HL-60 (cell line): ENCODE results near the gene GCNA.

ENCODE experiments used
- DNase-seq, 2 experiments: peaks; one replicate each; pipeline ENCODE4 v3.0.0-alpha.2; 2010 to 2020; ENCODE audit warnings: low read depth in 1 of 2, low spot score in 1 of 2
- H3K27ac ChIP-seq: fragments of 250-450 bp; sonication (Bioruptor Pico); replicated peaks from 2 replicates; pipeline ENCODE4 v1.5.1; 2020; ENCODE audit warnings: mild to moderate bottlenecking, moderate library complexity
- H3K27me3 ChIP-seq: fragments of 250-450 bp; sonication (Bioruptor Pico); 2 replicates; pipeline ENCODE4 v1.5.1; 2021; ENCODE audit warnings: mild to moderate bottlenecking, moderate library complexity; ENCODE audit not compliant: insufficient read depth, poor library complexity, severe bottlenecking
- H3K4me3 ChIP-seq: replicated peaks from 2 replicates; pipeline ENCODE4 v1.5.1; 2011; ENCODE audit warnings: mild to moderate bottlenecking, control low read depth, low read length; ENCODE audit not compliant: insufficient read depth
- GABPA ChIP-seq: IDR thresholded peaks from 2 replicates; pipeline ENCODE4 v1.6.1; 2012; ENCODE audit warnings: low read depth
- POLR2AphosphoS5 ChIP-seq: IDR thresholded peaks from 2 replicates; pipeline ENCODE4 v1.6.1; 2012; ENCODE audit warnings: low read depth
- SPI1 ChIP-seq: IDR thresholded peaks from 2 replicates; pipeline ENCODE4 v1.6.1; 2012; ENCODE audit warnings: low read depth, mild to moderate bottlenecking, borderline replicate concordance
- TF ChIP-seq, protein P1 (sequence below): IDR thresholded peaks from one replicate; pipeline ENCODE4 v1.5.1; 2011; ENCODE audit warnings: low read length, control low read depth, inconsistent platforms; ENCODE audit not compliant: insufficient read depth
- TF ChIP-seq, protein P2 (sequence below): IDR thresholded peaks from 2 replicates; pipeline ENCODE4 v1.6.1; 2012; ENCODE audit warnings: low read depth; ENCODE audit not compliant: insufficient replicate concordance

Gene GCNA

DNA sequence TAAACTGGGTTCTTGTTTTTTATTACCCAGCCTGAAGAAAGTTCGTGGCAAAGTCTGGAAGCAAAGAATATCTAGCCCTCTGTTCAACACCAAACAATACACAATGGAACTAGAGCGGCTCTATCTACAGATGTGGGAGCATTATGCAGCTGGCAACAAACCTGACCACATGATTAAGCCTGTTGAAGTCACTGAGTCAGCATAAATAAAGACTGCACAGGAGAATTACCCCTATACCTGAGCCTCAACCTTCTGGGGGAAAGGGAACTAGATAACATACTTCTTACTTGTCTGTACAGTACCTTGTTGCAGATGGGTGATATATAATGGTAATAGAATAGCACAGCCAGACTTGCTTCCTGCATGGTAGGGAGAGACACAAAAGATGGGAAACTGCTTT lies 4.6 kb upstream of the GCNA start:
- Histone ChIP-seq H3K4me3 (no peak overlapping the region), H3K27me3 (no peaks in the 10 kb centered on the region), H3K27ac (no peak overlapping the region)
- TF ChIP-seq GABPA, result no peak
- no peak for DNase-seq

DNA sequence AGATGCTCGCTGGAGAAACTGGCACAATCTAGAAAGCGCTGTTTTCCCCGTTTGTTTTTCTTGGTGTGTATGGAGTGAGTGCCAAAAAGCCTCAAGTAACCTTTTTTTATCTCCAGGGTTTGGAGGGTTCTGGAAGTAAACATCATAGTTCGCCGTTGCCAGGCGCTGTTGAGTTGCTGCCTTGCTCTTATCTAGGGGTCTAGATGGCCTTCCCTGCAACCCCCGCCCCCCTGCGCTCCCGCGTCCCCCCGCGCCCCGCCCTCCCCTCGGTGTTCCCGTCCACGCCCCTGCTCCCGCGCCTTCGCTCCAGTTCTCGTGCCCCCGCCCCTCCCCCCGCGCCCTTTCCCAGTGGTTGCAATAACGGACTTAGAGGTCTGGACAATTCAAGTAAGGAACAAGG lies 555 bp upstream of the GCNA start:
- Histone ChIP-seq H3K4me3 (no peak overlapping the region), H3K27ac (no peak overlapping the region)
- no peak for DNase-seq

DNA sequence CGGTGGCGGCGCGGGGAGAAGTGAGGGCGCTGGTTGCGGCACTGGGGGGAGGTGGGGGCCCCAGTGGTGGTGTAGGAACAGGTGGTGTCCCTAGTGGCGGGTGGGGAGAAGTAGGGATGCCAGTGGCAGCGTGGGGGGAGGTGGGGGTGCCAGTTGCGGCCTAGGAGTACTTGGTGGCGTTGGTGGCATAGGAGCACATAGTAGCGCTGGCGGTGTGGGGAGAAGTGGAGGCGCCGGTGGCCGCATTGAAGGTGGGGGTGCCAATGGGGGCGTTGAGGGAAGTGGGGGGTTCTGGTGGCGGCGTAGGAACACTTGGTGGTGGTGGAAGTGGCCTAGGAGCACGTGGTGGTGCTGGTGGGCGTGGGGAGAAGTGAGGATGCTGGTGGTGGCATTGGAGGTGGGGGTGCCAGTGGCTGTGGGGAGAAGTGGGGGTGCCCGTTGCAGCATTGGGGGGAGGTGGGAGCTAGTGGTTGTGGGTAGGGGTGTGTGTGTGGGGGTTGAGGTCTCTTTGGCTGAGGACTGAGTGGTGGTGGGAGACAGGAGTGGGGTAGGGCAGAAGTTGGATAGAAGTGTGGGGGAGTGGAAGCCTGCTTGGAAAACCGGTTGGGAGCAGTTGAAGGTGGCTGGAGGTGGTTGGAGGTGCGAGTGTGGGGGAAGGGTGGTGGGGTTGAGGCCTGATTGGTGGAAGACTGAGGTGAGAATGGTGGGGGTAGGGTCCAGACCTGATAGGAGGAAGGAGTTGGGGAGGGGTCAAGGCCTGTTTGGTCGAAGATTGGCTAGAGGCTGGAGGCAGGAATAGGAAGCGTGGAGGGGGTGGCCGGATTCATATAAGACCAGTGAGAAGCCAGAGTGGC lies 1.1 kb downstream of the GCNA start:
- Histone ChIP-seq H3K4me3 (no peak overlapping the region), H3K27ac (no peak overlapping the region), H3K27me3 (no peaks in the 10 kb centered on the region)
- DNase-seq, result no peak
- no peak for TF ChIP-seq POLR2AphosphoS5

More for the DNA sequence above, 555 bp upstream of the GCNA start:
- TF ChIP-seq, protein P1, sequence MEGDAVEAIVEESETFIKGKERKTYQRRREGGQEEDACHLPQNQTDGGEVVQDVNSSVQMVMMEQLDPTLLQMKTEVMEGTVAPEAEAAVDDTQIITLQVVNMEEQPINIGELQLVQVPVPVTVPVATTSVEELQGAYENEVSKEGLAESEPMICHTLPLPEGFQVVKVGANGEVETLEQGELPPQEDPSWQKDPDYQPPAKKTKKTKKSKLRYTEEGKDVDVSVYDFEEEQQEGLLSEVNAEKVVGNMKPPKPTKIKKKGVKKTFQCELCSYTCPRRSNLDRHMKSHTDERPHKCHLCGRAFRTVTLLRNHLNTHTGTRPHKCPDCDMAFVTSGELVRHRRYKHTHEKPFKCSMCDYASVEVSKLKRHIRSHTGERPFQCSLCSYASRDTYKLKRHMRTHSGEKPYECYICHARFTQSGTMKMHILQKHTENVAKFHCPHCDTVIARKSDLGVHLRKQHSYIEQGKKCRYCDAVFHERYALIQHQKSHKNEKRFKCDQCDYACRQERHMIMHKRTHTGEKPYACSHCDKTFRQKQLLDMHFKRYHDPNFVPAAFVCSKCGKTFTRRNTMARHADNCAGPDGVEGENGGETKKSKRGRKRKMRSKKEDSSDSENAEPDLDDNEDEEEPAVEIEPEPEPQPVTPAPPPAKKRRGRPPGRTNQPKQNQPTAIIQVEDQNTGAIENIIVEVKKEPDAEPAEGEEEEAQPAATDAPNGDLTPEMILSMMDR, result no peak
- TF ChIP-seq, protein P2, sequence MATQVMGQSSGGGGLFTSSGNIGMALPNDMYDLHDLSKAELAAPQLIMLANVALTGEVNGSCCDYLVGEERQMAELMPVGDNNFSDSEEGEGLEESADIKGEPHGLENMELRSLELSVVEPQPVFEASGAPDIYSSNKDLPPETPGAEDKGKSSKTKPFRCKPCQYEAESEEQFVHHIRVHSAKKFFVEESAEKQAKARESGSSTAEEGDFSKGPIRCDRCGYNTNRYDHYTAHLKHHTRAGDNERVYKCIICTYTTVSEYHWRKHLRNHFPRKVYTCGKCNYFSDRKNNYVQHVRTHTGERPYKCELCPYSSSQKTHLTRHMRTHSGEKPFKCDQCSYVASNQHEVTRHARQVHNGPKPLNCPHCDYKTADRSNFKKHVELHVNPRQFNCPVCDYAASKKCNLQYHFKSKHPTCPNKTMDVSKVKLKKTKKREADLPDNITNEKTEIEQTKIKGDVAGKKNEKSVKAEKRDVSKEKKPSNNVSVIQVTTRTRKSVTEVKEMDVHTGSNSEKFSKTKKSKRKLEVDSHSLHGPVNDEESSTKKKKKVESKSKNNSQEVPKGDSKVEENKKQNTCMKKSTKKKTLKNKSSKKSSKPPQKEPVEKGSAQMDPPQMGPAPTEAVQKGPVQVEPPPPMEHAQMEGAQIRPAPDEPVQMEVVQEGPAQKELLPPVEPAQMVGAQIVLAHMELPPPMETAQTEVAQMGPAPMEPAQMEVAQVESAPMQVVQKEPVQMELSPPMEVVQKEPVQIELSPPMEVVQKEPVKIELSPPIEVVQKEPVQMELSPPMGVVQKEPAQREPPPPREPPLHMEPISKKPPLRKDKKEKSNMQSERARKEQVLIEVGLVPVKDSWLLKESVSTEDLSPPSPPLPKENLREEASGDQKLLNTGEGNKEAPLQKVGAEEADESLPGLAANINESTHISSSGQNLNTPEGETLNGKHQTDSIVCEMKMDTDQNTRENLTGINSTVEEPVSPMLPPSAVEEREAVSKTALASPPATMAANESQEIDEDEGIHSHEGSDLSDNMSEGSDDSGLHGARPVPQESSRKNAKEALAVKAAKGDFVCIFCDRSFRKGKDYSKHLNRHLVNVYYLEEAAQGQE, result no peak
- TF ChIP-seq SPI1, result no peak
- TF ChIP-seq GABPA, result no peak
- no peak for TF ChIP-seq POLR2AphosphoS5
- no peaks in the 10 kb centered on the region for H3K27me3 ChIP-seq

DNA sequence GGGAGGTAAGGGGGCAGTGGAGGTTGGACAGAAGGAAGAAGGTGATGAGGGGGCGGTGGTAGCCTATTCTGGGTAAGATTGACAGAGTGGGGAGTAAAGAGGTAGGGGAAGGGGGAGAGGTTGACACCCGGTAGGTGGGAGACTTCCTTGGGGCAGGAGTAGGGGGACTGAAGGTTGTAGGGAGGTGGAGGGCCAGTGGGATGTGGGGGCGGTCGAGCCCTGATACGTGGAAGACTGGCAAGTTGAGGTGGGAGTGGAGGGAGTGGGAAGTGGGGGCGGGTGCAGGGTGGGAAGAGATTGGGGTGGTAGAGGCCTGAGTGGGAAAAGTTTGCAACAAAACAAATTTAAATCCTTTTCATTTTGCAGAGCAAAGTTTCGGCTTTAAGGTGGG lies 1.7 kb downstream of the GCNA start:
- Histone ChIP-seq H3K4me3 (no peak overlapping the region), H3K27me3 (no peaks in the 10 kb centered on the region), H3K27ac (no peak overlapping the region)
- DNase-seq, result no peak
- TF ChIP-seq GABPA (no peak), POLR2AphosphoS5 (no peak), SPI1 (no peak)
- TF ChIP-seq, protein P1, result no peak
- TF ChIP-seq, protein P2, result no peak

DNA sequence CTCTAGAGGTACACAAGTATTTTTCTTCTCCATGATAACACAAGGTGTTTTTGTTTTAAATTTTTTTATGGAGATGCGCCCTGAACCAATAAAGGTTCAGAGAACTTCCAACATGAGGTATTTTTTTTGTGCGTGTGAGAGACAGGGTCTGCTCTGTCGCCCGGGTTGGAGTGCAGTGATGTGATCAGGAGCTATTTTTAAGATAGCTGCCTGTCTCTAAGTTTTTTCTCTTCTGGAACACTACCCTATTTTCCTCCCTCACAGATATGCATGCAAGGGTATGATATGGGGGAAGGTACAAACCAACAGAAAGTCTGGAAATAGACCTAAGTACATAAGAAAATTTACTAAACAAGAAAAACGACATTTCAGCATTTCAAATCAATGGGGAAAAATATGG lies 3.0 kb downstream of the GCNA start:
- peak overlapping the region; percentile 7; the same call in 1 of the 2 replicates for H3K27ac ChIP-seq
- TF ChIP-seq SPI1, result no peak
- TF ChIP-seq POLR2AphosphoS5, result no peak

More for the DNA sequence above, 3.0 kb downstream of the GCNA start:
- Histone ChIP-seq H3K27me3 (no peaks in the 10 kb centered on the region), H3K4me3 (no peak overlapping the region)
- DNase-seq, result no peak
